HG02678 (cell line): Measurements from ENCODE around the gene ALG9.
A peak's percentile ranks its signal among the peaks of the same experiment; 100 is the strongest.
"Not testable (repeated sequence)": the region's sequence is repeated elsewhere in the genome, so short reads cannot be mapped to it uniquely, and the experiment has no call there.

Source experiments
- ATAC-seq: cut with Tn5 transposase; IDR thresholded peaks from one replicate; pipeline ENCODE4 v1.9.1; 2021; ENCODE audit warnings: mild to moderate bottlenecking, moderate library complexity; ENCODE audit not compliant: unreplicated experiment

Gene ALG9

DNA sequence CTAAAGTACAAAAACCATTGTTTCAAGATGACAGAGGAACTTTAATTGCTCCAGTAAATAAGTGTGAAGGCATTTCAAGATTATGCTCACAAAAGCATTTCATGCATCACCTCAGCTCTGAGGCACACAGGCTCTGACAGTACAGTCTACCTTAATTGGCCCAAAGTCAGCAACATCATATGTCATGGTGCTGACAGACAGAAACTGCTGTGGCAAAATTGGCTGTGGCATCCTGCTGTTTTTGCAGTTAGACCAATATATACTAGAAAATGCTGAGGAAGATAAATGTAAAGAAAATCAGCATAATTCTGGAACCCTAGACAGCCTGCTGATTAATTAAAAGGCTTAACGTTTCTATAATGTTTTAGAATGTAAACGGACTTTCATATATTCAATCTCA, 70.2 kb downstream of the ALG9 start:
- no peak for ATAC-seq

DNA sequence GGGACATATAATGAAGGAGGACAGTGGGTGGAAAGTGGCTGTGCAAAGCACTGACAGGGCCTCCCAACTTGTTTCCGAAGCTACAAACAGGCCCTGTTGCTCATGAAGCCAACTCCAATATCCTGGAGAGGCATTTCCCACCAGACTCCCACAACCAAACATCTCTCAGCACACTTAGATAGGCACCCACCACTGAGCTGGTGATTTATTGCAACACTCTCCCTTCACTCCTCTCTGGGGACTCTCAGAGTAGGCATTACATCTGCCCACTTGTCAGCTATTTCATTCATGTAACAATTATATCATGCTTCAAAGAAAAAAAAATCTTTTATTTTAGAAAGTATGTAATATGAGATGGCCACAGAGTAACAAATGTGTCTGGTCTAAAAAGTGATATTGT, 73.1 kb downstream of the ALG9 start:
- no peak for ATAC-seq

DNA sequence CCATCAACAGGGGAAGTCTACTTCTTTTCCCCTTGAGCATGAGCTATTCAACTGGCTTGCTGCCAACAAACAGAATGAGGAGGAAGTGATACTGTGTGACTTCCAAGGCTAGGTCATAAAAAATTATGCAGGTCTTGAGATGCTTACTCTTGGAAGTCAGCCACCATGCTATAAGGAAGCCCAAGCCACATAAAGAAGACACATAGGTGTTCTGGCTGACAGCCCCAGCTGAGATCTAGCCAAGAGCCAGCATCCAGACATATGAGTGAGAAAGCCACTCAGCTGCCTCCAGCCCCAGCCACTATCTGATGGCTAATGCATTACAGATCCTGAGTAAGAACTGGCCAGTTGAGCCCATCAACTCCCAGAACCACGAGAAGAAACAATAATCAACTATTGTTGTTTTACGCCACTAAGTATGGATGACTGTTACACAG, 74.2 kb downstream of the ALG9 start:
- peak; percentile 66 for ATAC-seq

DNA sequence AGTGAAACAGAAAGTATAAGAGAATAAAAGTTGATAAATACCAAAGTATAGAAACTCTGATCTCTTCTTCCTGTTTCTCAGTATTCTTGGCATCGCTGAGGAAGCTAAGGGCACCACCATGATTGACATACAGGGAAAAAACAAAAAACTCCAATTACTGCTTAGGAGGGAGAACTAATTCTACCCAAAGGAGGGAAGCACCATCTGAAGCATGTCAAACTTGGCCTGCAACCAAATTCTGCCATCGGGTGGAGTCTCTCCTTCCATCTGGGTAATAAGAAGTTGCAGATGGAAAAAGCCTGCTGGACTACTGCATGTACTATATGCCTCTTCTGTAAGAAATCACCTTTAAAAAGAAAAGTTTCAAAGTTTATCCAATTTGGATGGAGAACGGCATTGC, 74.7 kb downstream of the ALG9 start:
- no peak for ATAC-seq

DNA sequence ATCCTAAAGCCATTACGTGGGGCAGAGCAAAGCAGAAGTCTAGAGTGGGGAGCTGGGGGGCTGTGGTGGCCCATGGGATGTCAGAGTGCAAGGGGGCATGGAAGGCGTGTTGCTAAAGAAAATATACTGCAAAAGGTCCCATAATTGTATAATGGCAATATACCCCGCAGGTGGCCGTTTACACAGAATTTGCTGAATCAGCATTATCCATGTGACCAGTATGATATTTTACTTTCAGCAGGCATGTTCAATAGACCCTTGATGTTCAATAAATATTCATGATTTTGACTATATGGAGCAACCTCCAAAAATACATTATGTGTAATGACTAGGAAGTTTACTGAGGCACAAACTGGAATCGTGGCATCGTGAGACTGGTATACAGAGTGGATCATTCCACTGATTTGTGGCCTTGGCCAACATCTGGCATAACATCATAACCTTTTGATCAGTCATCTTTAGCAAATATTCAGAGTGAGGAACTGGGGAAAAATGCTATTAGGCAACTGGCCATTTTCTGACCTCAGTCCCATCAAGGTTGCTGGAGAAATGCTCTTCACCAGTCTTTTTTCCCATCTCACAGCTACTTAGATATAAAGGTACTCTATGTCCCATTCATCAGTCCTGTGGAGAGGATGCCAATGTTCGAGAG, 75.9 kb downstream of the ALG9 start:
- ATAC-seq, result no peak

DNA sequence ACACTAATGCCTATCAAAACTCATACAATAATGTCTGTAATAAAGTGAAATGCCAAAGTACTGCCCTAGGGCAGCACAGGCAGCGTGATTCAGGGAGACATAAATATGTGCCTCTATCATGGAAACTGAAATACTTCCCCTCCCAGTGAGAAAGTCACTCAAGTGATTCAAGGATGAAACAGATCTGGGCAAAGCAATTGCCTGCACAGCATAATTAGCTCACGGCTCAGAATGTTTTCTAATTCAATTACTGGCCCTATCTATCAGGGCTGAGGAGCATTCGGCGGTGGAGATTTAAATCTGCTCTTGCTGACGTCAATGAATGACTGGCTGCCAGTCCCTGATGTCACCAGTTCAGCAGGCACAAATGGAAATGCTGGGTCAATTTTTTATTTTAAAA, 77.5 kb downstream of the ALG9 start:
- no peak for ATAC-seq

DNA sequence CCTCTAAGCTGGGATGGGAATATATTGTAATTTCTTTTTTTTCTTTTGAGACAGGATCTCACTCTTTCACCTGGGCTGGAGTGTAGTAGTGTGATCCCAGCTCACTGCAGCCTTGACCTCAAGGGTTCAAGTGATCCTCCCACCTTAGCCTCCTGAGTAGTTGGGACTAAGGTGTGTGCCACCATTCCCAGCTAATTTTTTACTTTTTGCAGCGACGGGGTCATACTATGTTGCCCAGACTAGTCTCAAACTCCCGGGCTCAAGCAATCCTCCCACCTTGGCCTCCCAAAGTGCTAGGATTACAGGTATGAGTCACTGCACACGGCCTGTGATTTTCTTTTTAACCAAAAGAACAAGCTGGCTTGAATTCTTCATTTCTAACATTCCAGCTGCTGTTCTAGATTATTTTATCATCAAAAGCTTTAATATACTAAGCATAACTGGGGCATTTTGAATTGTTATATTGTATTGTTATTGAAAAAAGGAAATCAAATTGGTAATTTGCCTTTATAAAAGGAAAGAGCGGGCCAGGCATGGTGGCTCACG, 78.4 kb downstream of the ALG9 start:
- no peak for ATAC-seq

DNA sequence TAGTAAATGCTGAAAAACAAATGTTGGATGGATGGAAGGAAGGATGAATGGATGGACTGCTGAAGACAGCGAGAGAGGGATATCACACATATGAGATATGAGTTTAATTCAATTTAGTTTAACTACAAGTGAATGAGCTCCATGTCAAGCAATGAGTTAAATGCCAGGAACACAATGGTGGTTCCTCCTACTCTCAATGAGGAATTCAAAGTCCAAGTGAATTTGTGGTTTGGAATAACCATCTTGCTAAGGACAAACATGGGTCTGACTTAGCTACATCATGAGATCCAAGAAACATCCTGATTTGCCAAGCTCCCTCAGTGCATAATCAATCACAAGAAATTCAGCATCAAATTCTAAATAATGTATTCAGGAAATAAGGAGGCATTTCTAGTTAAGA, 79.1 kb downstream of the ALG9 start:
- no peak for ATAC-seq

DNA sequence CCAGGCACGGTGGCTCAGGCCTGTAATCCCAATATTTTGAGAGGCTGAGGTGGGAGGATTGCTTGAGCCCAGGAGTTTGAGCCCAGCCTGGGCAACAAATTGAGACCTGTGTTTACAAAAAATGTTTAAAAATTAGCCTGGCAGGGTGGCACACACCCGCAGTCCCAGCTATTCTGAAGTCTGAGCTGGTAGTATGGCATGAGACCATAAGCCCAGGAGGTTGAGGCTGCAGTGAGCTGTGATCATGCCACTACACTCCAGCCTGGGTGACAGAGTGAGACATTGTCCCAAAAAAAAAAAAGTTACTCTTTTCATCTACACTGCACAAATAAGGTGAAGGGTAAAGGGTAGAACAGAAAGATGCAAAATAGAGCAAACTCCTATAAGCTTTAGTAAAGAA, 82.9 kb downstream of the ALG9 start:
- no peak for ATAC-seq

DNA sequence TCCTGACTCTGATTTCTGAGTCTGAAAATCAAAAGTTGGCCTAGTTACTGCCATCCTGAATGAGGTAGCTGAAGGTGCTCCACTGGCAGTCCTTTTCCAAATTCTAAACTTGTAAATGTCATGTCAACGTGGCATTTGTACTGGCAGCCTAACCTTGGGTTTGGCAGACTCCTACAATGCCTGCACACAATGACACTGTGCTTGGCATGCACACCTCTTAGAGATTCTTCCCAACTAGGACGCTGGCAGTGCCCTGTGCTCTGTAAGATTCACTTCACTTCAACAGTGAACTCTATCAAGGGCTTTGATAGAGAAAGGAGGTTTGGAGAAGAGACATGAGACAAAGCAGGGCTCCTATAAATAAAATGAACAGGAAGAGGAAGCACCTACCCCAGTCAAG, 83.3 kb downstream of the ALG9 start:
- no peak for ATAC-seq

DNA sequence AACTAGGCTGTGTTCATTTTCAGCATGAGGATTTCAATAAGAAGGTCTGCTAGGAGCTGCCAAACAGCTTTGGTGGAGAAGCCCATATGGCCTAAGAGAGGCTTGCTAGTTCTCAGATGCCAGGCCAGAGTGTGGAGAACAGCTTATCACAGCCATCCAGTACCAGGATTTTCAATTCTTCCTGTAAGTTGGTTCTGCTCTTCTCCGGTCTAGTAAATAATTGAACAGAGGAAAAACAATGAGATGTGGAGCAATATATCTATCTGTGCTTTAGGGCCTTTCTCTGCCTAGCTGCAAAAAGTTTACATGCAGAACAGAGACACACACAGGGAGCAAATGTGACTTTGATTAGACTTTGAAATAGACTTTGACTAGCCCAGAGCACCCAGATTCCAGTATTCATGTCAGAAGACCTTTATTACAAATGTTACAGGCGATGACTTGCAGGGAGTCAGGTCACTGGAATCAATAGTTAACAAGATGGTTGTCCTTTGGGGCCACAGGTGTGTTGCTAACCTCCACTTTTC, 85.4 kb downstream of the ALG9 start:
- ATAC-seq, result no peak

DNA sequence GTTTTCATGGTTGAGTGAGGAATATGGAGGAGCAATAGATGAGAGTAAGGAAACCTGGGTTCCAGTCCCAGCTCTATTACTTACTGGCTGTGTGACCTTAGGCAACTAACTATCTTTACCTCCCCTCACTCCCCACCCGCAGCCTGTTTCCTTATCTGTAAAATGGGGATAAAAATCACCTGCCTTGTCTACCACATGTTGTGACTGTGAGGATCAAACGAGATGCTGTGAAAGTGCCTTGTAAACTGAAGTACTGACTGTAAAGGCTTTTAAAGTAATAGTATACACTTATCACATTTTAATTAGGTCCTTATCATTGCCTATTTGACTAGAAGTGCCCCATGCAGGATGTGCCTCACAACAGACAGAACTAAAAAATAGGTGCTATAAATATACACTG, 86.3 kb downstream of the ALG9 start:
- ATAC-seq, result no peak

DNA sequence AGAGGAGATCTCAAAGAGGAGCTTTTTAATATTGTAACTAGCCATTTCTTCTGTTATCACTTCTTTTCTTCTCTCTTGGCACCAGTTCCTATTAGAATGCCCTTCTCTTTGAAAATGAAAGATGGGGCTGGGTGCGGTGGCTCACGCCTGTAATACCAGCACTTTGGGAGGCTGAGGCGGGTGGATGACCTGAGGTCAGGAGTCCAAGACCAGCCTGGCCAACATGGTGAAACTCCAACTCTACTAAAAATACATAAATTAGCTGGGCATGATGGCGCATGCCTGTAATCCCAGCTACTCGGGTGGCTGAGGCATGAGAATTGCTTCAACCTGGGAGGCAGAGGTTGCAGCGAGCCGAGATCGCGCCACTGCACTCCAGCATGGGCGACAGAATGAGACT, 87.1 kb downstream of the ALG9 start:
- not testable (repeated sequence) for ATAC-seq

DNA sequence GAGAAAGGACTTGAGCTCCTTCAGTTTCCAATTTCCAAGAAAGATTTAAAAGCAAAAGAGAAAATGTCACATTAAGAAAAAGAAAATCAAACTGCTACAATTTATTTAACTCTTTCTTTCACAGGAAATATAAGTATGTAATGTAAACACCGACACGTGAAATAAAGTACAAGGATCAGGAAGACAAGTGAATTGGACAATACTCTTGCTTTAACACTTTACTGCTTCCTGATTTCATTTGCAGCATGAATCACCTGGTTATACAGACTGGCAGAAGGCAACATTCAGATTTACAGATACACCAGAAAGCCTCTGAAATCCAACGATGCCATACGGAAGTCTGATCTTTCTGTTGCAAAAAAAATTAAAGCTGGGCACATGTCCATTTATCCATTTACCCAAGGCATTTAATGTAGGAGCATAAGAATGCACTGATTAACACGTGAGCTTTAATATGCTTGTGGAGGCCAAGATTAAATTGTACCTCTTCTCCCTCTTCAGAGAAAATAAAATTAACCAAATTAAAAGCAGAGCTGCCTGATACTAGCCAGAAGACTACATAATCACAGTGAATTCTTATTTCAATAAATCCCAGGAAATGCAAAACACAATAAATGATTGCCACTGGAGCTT, 89.2 kb downstream of the ALG9 start:
- no peak for ATAC-seq

DNA sequence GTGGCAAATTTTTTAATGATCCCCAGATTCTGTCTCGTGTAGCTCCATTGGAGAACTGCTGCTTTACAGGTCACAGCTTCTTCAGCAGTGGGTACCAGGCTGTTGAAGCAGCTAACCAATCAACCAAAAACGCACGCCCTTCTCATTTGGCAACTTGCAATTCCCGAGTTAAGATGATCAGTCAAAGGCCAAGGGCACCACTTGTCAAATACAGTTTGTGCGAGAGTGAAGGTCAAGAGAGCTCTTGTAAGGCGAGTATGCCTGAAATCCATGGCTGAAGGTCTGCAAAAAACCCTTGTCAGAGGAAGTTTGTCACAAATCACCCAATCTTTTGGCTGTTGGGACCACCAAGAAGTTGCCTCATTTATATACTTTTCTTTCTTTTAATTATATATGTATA, 92.3 kb downstream of the ALG9 start:
- ATAC-seq, result no peak

DNA sequence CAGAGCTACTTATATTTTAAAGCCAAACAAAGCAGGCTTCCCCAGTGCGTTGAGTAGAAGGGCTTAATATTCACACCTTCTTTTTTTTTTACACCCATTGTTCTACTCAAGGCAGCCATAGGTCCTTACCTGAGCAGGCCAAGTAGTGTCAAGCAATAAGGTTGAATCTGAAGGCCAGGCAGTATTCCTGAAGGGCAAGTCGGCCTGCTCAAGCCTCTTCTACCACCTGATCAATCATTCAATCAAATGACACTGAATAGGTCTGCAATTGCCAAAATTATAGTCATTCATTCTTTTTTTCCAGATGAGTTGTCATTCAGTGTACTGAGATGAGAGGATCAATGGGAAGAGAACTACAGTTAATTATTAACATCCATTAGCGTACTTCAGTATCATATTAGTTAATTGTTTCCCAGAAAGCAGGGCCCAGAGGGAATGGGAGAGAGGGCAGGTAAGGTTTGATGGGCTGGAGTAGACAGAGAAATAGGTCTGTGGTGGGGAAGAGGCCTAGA, 93.3 kb downstream of the ALG9 start:
- no peak for ATAC-seq

DNA sequence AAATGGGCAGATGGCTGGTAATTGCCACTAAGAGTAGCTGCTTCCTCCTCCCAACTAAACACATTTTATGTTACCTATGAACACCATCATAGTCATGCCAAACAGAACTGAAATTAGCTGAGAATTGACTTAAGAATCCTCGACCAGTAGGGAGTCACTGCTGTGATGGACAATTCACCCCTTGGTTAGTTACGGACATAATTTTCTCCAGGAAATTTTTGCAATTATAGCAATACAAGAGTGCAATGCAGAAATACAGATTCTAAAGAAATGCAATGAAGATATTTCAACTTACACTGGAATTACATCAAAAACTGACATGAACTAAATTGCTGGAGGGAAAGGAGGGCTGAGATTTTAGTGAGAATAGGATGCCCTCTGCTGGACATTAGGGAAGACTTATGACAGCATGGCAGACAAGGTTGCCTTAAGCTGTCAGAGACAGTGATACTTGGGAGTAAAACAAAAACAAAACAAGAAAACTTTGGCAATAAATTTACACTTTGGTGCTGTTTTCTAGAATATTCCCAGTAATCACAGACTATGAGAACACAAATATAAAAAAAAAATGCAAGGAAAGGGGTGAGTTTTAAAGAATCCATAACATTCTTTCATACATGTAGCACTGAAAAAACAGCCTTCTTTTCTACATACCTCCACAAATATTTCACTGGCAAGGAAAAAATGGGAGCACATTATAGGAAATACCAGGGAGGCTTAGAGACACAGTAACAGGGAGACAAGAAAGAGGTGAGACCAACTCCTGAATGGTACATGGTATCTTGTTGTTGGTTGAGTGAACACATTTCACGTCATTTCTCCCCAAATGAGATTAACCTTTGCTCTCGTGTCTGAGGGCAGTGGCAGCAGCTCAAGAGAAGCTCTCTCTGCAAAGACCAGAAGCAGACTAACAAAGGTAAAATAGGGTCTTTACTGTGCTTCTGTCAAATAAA, 94.0 kb downstream of the ALG9 start:
- ATAC-seq, result peak; percentile 68

DNA sequence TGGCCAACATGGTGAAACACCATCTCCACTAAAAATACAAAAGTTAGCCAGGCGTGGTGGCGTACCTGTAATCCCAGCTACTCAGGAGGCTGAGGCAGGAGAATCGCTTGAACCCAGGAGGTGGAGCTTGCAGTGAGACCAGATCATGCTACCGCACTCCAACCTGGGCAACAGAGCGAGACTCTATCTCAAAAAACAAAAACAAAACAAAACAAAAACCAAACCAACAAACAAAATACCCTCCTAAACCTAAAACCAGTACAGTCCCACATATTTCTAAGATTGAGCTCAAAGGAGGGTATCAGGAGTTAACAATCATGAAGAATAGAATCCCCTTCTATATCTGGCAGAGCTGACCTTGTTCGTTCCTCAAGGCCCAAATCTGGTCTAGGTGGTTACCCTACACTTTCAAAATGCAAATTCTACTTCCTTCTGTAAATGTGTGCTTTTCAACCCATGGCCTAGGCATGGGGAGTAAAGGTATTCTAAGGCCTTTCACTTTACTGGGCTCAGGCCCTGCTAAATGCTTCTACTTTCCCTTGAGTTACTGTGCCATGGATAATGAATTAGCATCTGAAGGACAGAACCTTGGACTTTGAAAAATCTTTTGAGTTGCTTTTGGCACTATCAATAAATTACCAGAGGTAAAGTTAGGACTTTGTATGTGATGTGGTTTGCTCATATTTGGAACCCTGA, 94.8 kb downstream of the ALG9 start:
- peak; percentile 97 for ATAC-seq

DNA sequence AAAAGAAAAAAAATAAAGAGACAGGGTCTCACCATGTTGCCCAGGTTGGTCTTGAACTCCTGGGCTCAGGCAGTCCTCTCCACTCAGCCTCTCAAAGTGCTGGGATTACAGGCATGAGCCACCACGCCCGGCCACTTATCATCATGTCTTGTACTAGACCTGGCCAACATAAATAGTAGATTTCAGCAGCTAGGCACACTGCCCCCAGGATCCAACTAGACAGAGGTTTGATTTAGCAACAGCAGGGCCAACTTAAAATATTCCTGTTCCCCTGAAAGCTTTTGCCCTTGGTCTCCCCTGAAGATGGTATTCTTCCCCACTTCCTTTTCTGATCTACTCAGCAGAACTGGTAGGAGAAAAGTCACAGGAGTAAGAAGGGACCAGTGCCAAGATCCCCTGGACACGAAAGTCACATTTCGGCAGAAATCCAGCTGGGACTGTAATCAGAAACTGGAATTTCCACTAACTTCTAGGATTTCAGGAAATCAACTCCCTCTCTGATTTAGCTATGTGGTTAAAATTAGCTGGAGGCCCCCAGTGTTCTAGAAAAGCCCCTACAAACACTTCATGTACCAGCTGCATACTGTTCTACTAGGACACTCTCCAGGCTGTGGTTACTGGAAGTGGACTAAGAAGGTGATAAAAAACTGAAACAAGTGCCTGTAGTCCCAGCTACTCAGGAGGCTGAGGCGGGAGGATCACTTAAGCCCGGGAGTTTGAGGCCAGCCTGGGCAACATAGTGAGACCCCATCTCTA, 96.2 kb downstream of the ALG9 start:
- no peak for ATAC-seq

DNA sequence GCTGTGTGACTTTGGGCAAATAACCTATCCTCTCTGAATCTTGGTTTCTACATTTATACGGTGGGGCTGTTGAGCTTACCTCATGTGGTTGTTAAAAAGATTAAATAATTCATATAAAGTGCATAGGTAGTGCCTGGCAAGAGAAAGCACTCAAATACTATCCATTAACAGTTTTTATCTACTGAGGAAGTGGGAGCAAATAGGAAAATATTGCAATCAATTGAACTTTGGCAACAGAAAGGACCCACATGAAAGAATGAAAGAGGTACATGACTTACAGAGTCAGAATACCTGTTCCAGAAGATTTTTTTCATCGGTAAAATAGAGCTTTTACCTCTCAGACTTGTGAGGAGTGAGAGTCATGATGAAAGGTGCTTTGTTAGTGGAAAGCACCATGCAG, 98.8 kb downstream of the ALG9 start:
- ATAC-seq, result no peak
